ENCODE results near the gene KIF19. TPM values are rescaled to one million over a fixed set of nuclear protein-coding genes. Genes with fewer than 3 reads are reported as not detected.

Gene KIF19
- polyA plus RNA-seq, 1 donor (not counting 4 experiments of a cell fraction or from before 2014, with no cell fraction given), result not detected

- peak overlapping the region; percentile 32 for H3K4me2 ChIP-seq (ENCODE audit: control insufficient read depth, extremely low read depth, insufficient read depth, low read depth, low read length)
- no peak overlapping the region for H3K9ac ChIP-seq (ENCODE audit: control insufficient read depth, extremely low read depth, insufficient read depth, low read length)
- H3K9me3 ChIP-seq (ENCODE audit: control insufficient read depth, low read depth, low read length), result no peaks in the 10 kb centered on the region
- dilution Hi-C loops (cut with MboI; ENCODE audit: extremely low pct_ligation_motif_present, low sequenced_read_pairs), result no loop called here
- H2AFZ ChIP-seq (ENCODE audit: control insufficient read depth, low read length), result no peak overlapping the region
- peaks cover 89% of the 10 kb centered on the region for H3K27me3 ChIP-seq (ENCODE audit: control insufficient read depth, extremely low read depth, insufficient read depth, low read length)
- FAIRE-seq, result no peak
- no peaks in the 10 kb centered on the region for H3K4me1 ChIP-seq (ENCODE audit: control insufficient read depth, extremely low read depth, insufficient read depth, low read length)
- no peaks in the 10 kb centered on the region for H4K20me1 ChIP-seq (ENCODE audit: control insufficient read depth, extremely low read depth, insufficient read depth, low read length)
- H3K9me1 ChIP-seq (ENCODE audit: control insufficient read depth, extremely low read depth, insufficient read depth, low read length), result no peaks in the 10 kb centered on the region
- no peak overlapping the region for H3K27ac ChIP-seq (ENCODE audit: control insufficient read depth, insufficient read depth, low read length)
- no peak overlapping the region for H3K4me3 ChIP-seq (ENCODE audit: control insufficient read depth in 2 of 3, extremely low read depth in 1 of 3, insufficient read depth in 2 of 3, low read depth in 1 of 3, low read length in 3 of 3)
- TF ChIP-seq CTCF (optimal IDR thresholded peaks at IDR 0.05 in 1 of 3, IDR thresholded peaks at IDR 0.05 in 1 of 3, conservative IDR thresholded peaks at IDR 0.05 in 1 of 3; ENCODE audit: extremely low read depth in 1 of 3, insufficient read depth in 2 of 3, low read length in 3 of 3) (peak in 1 of 3 experiments; percentile 5), EZH2 (IDR thresholded peaks at IDR 0.05; ENCODE audit: low read length) (no peak)
- no peaks in the 10 kb centered on the region for H3K79me2 ChIP-seq (ENCODE audit: control insufficient read depth, insufficient read depth, low read length)
- no peaks in the 10 kb centered on the region for H3K36me3 ChIP-seq (ENCODE audit: control insufficient read depth in 2 of 2, extremely low read depth in 1 of 2, insufficient read depth in 2 of 2, low read length in 2 of 2)
- no peak for DNase-seq (ENCODE audit: low read depth, low spot score)
Observed at GRCh38 chr17:74356646-74357465, 30.8 kb downstream of the KIF19 start.

GRCh38 chr17:74357466-74357809 is 31.4 kb downstream of the KIF19 start:
- Histone ChIP-seq H2AFZ (ENCODE audit: control insufficient read depth, low read length) (no peak overlapping the region), H3K9me3 (ENCODE audit: control insufficient read depth, low read depth, low read length) (no peaks in the 10 kb centered on the region), H3K4me1 (ENCODE audit: control insufficient read depth, extremely low read depth, insufficient read depth, low read length) (no peaks in the 10 kb centered on the region), H3K27ac (ENCODE audit: control insufficient read depth, insufficient read depth, low read length) (no peak overlapping the region), H3K9ac (ENCODE audit: control insufficient read depth, extremely low read depth, insufficient read depth, low read length) (no peak overlapping the region), H3K4me3 (ENCODE audit: control insufficient read depth in 2 of 3, extremely low read depth in 1 of 3, insufficient read depth in 2 of 3, low read depth in 1 of 3, low read length in 3 of 3) (no peak overlapping the region), H3K36me3 (ENCODE audit: control insufficient read depth in 2 of 2, extremely low read depth in 1 of 2, insufficient read depth in 2 of 2, low read length in 2 of 2) (no peaks in the 10 kb centered on the region), H3K4me2 (ENCODE audit: control insufficient read depth, extremely low read depth, insufficient read depth, low read depth, low read length) (no peak overlapping the region), H4K20me1 (ENCODE audit: control insufficient read depth, extremely low read depth, insufficient read depth, low read length) (no peaks in the 10 kb centered on the region), H3K79me2 (ENCODE audit: control insufficient read depth, insufficient read depth, low read length) (no peaks in the 10 kb centered on the region), H3K27me3 (ENCODE audit: control insufficient read depth, extremely low read depth, insufficient read depth, low read length) (peaks cover 89% of the 10 kb centered on the region), H3K9me1 (ENCODE audit: control insufficient read depth, extremely low read depth, insufficient read depth, low read length) (no peaks in the 10 kb centered on the region)
- no peak for FAIRE-seq
- DNase-seq (ENCODE audit: low read depth, low spot score), result no peak
- dilution Hi-C loops (cut with MboI; ENCODE audit: extremely low pct_ligation_motif_present, low sequenced_read_pairs), result no loop called here
- no peak for TF ChIP-seq EZH2 (IDR thresholded peaks at IDR 0.05; ENCODE audit: low read length)
- TF ChIP-seq CTCF (optimal IDR thresholded peaks at IDR 0.05 in 1 of 3, IDR thresholded peaks at IDR 0.05 in 1 of 3, conservative IDR thresholded peaks at IDR 0.05 in 1 of 3; ENCODE audit: extremely low read depth in 1 of 3, insufficient read depth in 2 of 3, low read length in 3 of 3), result no peak
